Stomach smooth muscle (tissue), 2 donors: ENCODE results near the gene TMEM135.
"Not testable (repeated sequence)": the region's sequence is repeated elsewhere in the genome, so short reads cannot be mapped to it uniquely, and the experiment has no call there.

Experiments
- H3K27ac ChIP-seq: one replicate; pipeline ENCODE4 v1.7.0; 2013; ENCODE audit warnings: mild to moderate bottlenecking, low read length, inconsistent platforms
- H3K27me3 ChIP-seq, 2 donors: one replicate each; pipeline ENCODE4 v1.7.0; 2013; ENCODE audit warnings: low read length in 2 of 2; ENCODE audit not compliant: insufficient read depth in 2 of 2, control insufficient read depth in 1 of 2
- H3K36me3 ChIP-seq, 2 donors: one replicate each; pipeline ENCODE4 v1.7.0; 2013; ENCODE audit warnings: low read length in 2 of 2; ENCODE audit not compliant: control insufficient read depth in 2 of 2, insufficient read depth in 2 of 2
- H3K4me1 ChIP-seq: one replicate; pipeline ENCODE4 v1.7.0; 2013; ENCODE audit warnings: low read length; ENCODE audit not compliant: control insufficient read depth, insufficient read depth
- H3K4me3 ChIP-seq, 2 donors: one replicate each; pipeline ENCODE4 v1.7.0; 2013; ENCODE audit warnings: low read length in 2 of 2
- H3K9ac ChIP-seq, 2 donors: one replicate each; pipeline ENCODE4 v1.7.0; 2013; ENCODE audit warnings: low read length in 2 of 2, mild to moderate bottlenecking in 1 of 2
- H3K9me3 ChIP-seq, 2 donors: one replicate each; pipeline ENCODE4 v1.7.0; 2013; ENCODE audit warnings: low read length in 2 of 2; ENCODE audit not compliant: control insufficient read depth in 2 of 2
- donor health status: healthy.
- donor health status: Pancreatic carcinoma.

Gene TMEM135

GRCh38 chr11:87141980-87142514, 104.3 kb downstream of the TMEM135 start:
- Histone ChIP-seq H3K9ac (no peak overlapping the region), H3K4me1 (no peaks in the 10 kb centered on the region), H3K4me3 (no peak overlapping the region), H3K36me3 (no peaks in the 10 kb centered on the region), H3K27ac (no peak overlapping the region), H3K27me3 (no peaks in the 10 kb centered on the region), H3K9me3 (no peaks in the 10 kb centered on the region)

- Histone ChIP-seq H3K4me1 (no peaks in the 10 kb centered on the region), H3K27me3 (no peaks in the 10 kb centered on the region), H3K9me3 (no peaks in the 10 kb centered on the region), H3K36me3 (no peaks in the 10 kb centered on the region), H3K9ac (no peak overlapping the region), H3K27ac (no peak overlapping the region), H3K4me3 (no peak overlapping the region)
These were observed 104.9 kb downstream of the TMEM135 start for GRCh38 chr11:87142594-87142993.

GRCh38 chr11:87143641-87144040, 105.9 kb downstream of the TMEM135 start:
- H3K9me3 ChIP-seq: no peaks in the 10 kb centered on the region
- no peaks in the 10 kb centered on the region for H3K27me3 ChIP-seq
- no peaks in the 10 kb centered on the region for H3K4me1 ChIP-seq
- no peaks in the 10 kb centered on the region for H3K36me3 ChIP-seq
- H3K4me3 ChIP-seq: no peak overlapping the region
- H3K27ac ChIP-seq: no peak overlapping the region
- no peak overlapping the region for H3K9ac ChIP-seq

DNA sequence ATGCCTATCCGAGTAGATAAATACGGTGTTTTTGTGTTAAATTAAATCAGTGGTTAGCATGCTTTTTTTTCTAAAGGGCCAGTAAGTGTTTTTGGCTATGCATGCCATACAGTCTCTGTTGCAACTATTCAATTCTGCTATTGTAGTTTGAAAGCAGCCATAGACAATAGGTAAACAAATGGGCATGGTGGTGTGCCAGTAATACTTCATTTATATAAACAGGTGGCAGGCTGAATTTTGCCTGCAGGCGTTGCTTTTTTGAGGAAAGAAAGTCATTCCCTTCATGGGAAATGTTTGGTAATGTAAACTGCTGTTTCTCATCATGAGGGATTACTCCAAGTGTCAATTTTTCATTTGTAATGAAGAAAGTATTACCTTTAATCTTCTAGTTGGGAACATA, 106.5 kb downstream of the TMEM135 start:
- H3K4me1 ChIP-seq: no peaks in the 10 kb centered on the region
- no peaks in the 10 kb centered on the region for H3K27me3 ChIP-seq
- H3K9me3 ChIP-seq: no peaks in the 10 kb centered on the region
- no peak overlapping the region for H3K9ac ChIP-seq
- no peak overlapping the region for H3K4me3 ChIP-seq
- H3K36me3 ChIP-seq: no peaks in the 10 kb centered on the region
- H3K27ac ChIP-seq: no peak overlapping the region

- H3K27me3 ChIP-seq: no peaks in the 10 kb centered on the region
- H3K4me3 ChIP-seq: no peak overlapping the region
- H3K9ac ChIP-seq: no peak overlapping the region
- H3K9me3 ChIP-seq: no peaks in the 10 kb centered on the region
- no peaks in the 10 kb centered on the region for H3K4me1 ChIP-seq
- no peak overlapping the region for H3K27ac ChIP-seq
- no peaks in the 10 kb centered on the region for H3K36me3 ChIP-seq
These were observed 111.0 kb downstream of the TMEM135 start for GRCh38 chr11:87148749-87149148.

DNA sequence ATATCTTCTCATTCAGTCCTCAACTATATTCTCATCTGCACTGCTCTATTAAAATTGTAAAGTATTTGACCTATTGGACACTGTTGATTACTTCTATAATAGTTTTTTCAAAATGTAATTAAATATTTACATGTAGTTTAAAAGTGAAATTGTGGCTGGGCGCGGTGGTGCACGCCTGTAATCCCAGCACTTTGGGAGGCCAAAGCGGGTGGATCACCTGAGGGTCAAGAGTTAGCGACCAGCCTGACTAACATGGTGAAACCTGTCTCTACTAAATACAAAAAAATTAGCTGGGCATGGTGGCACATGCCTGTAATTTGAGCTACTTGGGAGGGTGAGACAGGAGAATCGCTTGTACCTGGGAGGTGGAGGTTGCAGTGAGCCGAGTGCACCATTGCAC, 112.0 kb downstream of the TMEM135 start:
- H3K27ac ChIP-seq, H3K36me3 ChIP-seq, H3K27me3 ChIP-seq, H3K4me3 ChIP-seq, H3K4me1 ChIP-seq, H3K9ac ChIP-seq, H3K9me3 ChIP-seq: not testable (repeated sequence)

- Histone ChIP-seq H3K36me3 (no peaks in the 10 kb centered on the region), H3K9ac (no peak overlapping the region), H3K4me1 (no peaks in the 10 kb centered on the region), H3K27me3 (no peaks in the 10 kb centered on the region), H3K27ac (no peak overlapping the region), H3K9me3 (no peaks in the 10 kb centered on the region), H3K4me3 (no peak overlapping the region)
These were observed 113.2 kb downstream of the TMEM135 start for GRCh38 chr11:87150936-87151335.

GRCh38 chr11:87154246-87154645, 116.5 kb downstream of the TMEM135 start:
- no peak overlapping the region for H3K27ac ChIP-seq
- H3K4me1 ChIP-seq: no peaks in the 10 kb centered on the region
- no peaks in the 10 kb centered on the region for H3K36me3 ChIP-seq
- no peak overlapping the region for H3K4me3 ChIP-seq
- H3K9ac ChIP-seq: no peak overlapping the region
- no peaks in the 10 kb centered on the region for H3K27me3 ChIP-seq
- no peaks in the 10 kb centered on the region for H3K9me3 ChIP-seq

GRCh38 chr11:87156970-87157369, 119.2 kb downstream of the TMEM135 start:
- Histone ChIP-seq H3K27me3 (no peaks in the 10 kb centered on the region), H3K36me3 (no peaks in the 10 kb centered on the region), H3K9me3 (no peaks in the 10 kb centered on the region), H3K4me3 (no peak overlapping the region), H3K4me1 (no peaks in the 10 kb centered on the region), H3K9ac (no peak overlapping the region), H3K27ac (no peak overlapping the region)

DNA sequence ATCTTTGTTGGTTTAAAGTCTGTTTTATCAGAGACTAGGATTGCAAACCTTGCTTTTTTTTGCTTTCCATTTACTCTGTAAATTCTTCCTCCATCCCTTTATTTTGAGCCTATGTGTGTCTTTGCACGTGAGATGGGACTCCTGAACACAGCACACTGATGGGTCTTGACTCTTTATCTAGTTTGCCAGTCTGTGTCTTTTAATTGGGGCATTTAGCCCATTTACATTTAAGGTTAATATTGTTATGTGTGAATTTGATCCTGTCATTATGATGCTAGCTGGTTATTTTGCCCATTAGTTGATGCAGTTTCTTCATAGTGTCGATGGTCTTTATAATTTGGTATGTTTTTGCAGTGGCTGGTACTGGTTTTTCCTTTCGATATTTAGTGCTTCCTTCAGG, 131.3 kb downstream of the TMEM135 start:
- not testable (repeated sequence) for H3K27me3 ChIP-seq, H3K27ac ChIP-seq, H3K4me3 ChIP-seq, H3K9me3 ChIP-seq, H3K9ac ChIP-seq, H3K4me1 ChIP-seq, H3K36me3 ChIP-seq

DNA sequence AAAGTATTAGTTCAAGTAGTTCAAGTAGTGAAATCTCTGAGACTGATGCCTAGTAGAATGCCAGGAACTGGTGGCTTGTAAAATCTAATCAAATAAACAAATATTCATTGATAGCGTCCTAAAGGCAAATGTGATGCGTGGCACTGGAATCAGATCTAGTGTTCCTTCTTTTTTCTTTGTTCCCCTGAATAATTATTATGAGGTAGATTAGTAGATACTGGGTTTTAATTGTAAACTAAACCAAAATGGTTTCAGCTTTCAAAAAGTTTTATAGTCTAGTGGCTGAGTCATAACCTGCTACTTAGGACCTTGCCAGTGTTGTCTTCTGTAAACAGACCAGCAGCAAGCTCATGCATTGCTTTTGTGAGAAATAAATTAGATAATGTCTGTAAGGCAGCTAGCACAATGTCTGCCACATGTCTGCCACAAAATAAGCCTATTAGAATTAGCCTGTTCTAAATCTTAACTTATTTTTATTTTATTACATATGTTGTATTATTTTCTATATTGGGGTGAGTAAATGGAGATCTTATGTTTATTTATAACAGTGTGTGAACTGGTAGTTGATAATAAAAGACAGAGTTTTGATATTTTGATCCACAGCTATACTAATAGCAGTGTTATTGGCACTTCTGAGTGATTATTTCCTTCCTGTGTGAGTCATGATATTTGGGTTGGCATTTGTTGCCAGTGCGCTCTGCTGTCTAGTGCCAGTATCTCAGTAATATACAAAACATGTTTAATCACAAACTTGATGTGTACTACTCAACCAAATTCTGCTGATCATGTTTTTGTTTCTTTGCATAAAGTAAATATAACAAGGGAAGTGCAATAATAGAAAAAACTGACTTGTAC, 135.7 kb downstream of the TMEM135 start:
- Histone ChIP-seq H3K4me3 (no peak overlapping the region), H3K9ac (no peak overlapping the region), H3K9me3 (no peaks in the 10 kb centered on the region), H3K27ac (no peak overlapping the region), H3K27me3 (no peaks in the 10 kb centered on the region), H3K36me3 (no peaks in the 10 kb centered on the region), H3K4me1 (no peaks in the 10 kb centered on the region)
